ENCODE measurements around the gene ZNF780B. TPM values are rescaled to one million over a fixed set of nuclear protein-coding genes. Genes with fewer than 3 reads are reported as not detected.

The ZNF780B gene
- total RNA-seq, 8 experiments from 2014 or later: 12.0 to 47.1 (median 22.2) TPM

DNA sequence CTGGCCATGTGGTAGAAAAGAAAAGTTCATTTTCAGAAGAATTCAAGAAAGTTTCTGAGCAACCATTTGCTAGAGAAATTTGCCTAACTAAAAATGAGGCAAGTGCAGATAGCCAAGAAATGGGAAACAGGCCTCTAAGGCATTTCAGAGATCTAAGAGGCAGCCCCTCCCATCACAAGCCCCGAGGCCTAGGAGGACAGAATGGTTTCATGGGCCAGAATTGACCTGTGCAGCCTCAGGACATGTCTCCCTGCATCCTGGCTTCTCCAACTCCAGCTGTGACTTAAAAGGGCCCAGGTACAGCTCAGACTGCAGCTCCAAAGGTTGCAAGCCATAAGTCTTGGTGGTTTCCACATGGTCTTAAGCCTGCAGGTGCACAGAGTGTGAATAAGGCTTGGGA is 62.4 kb downstream of the ZNF780B start:
- in situ Hi-C loops (cut with MboI; ENCODE audit: low pct_unique_long_range_greater_than_20kb in 2 of 9, low sequenced_read_pairs in 9 of 9, unreplicated experiment in 9 of 9): no loop called here
- Histone ChIP-seq H3K4me1 (replicated peaks in 1 of 2) (peaks cover 5 to 12% of the 10 kb centered on the region in 2 donors), H3K4me3 (no peak overlapping the region), H3K27ac (no peak overlapping the region)
- 40 to 100% (median 100%) methylated on average over 1 of the region's 1 CpG; no CpG with 5 or more reads in 5 of the 10 experiments for WGBS, 10 experiments
- no peak for ATAC-seq (replicated peaks in 6 of 8)

DNA sequence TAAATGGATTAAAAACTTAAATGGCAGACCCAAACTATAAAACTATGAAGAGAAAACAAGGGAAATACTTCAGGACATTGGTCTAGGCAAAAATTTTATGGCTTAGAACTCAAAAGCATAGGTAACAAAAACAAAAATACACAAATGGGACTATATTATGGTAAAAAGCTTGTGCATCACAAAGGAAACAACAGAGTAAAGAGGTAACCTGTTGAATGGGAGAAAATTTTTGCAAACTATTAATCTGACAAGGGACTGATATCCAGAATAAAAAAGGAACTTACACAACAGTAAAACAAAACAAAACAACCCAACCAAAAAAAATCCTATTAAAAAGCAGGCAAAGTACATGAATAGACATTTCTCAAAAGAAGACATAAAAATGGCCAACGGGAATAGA is 68.4 kb downstream of the ZNF780B start:
- 44 to 100% (median 100%) methylated on average over 1 of the region's 1 CpG; no CpG with 5 or more reads in 1 of the 10 experiments for WGBS, 10 experiments
- Histone ChIP-seq H3K27ac (no peak overlapping the region), H3K4me1 (replicated peaks in 1 of 2) (no peaks in the 10 kb centered on the region), H3K4me3 (no peak overlapping the region)
- in situ Hi-C loops (cut with MboI; ENCODE audit: low pct_unique_long_range_greater_than_20kb in 2 of 9, low sequenced_read_pairs in 9 of 9, unreplicated experiment in 9 of 9): no loop called here
- no peak for ATAC-seq (replicated peaks in 6 of 8)

DNA sequence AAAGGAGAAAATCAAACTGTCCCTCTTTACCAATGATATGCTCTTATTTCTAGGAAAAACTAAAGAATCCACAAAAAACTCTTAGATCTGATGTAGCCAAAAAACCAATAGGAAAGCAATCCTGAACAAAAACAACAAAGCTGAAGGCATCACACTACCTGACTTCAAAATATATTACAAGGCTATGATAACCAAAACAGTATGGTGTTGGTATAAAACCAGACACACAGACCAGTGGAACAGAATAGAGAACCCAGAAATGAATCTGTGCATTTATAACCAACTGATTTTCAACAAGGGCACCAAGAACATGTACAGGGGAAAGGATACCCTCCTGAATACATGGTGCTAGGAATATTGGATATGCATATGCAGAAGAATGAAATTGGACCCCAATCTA is 68.9 kb downstream of the ZNF780B start:
- no peaks in the 10 kb centered on the region for H3K4me1 ChIP-seq (replicated peaks in 1 of 2)
- no peak for ATAC-seq (replicated peaks in 6 of 8)
- H3K4me3 ChIP-seq: no peak overlapping the region
- in situ Hi-C loops (cut with MboI; ENCODE audit: low pct_unique_long_range_greater_than_20kb in 2 of 9, low sequenced_read_pairs in 9 of 9, unreplicated experiment in 9 of 9): no loop called here
- no peak overlapping the region for H3K27ac ChIP-seq

DNA sequence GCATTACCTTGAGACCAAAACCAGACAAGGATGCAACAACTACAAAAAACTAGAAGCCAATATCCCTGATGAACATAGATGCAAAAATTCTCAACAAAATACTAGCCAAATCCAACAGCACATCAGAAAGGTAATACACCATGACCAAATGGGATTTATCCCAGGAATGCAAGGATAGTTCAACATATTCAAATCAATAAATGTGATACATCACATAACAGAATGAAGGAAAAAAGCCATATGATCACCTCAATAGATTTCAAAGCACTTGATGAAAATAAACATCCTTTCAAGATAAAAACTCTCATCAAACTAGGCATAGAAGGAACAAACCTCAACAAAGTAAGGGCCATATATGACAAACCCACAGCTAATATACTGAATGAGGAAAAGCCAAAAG is 69.4 kb downstream of the ZNF780B start:
- Histone ChIP-seq H3K4me3 (no peak overlapping the region), H3K4me1 (replicated peaks in 1 of 2) (no peaks in the 10 kb centered on the region), H3K27ac (no peak overlapping the region)
- in situ Hi-C loops (cut with MboI; ENCODE audit: low pct_unique_long_range_greater_than_20kb in 2 of 9, low sequenced_read_pairs in 9 of 9, unreplicated experiment in 9 of 9): no loop called here
- no peak for ATAC-seq (replicated peaks in 6 of 8)

DNA sequence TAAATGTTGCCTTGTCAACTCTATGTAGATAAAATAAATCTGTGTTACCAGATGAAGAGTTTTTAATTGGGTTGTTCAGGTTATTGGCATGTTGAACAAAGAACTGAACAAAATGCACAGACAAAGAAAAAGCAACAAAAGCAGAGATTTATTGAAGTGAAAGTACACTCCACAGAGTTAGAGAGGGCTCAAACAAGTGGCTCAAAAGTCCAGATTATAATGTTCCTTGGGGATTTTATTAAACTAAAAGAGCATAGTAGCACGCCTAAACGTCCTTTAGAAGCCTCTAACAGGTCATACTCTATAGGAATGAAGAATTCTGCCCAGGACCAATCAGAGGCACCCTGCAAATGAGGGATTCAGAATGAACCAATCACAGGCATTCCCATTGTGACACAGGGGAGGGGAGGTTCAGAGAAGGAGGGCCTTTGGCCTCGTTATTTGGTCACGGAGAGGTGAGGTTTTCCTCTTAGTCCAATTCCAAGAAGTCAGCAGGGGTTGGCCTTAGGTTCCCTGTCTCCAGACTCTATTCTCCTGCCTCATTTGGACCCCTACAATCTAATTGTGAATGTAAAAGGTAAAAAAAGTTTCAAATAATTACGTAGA is 72.2 kb downstream of the ZNF780B start:
- WGBS, 10 experiments: 89 to 100% (median 94%) methylated on average over 2 to 5 of the region's 5 CpGs; no CpG with 5 or more reads in 1 of the 10 experiments
- H3K27ac ChIP-seq: no peak overlapping the region
- no peaks in the 10 kb centered on the region for H3K4me1 ChIP-seq (replicated peaks in 1 of 2)
- ATAC-seq (replicated peaks in 6 of 8): no peak
- no peak overlapping the region for H3K4me3 ChIP-seq
- in situ Hi-C loops (cut with MboI; ENCODE audit: low pct_unique_long_range_greater_than_20kb in 2 of 9, low sequenced_read_pairs in 9 of 9, unreplicated experiment in 9 of 9): no loop called here

DNA sequence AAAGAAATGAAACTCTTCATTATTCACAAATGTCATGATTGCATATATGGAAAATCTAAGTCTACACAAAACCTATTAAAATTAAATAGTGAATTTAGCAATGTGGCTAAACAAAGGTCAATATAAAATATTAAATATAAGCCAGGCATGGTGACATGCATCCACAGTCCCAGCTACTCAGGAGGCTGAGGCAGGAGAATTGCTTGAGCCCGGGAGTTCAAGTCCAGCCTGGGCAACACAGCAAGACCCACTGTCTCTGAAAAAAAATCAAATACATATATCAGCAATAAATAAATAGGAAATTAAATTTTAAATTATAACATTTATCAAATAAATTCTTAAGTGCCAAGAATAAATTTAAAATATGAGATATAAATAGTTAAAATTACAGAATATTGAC is 73.1 kb downstream of the ZNF780B start:
- ATAC-seq (replicated peaks in 6 of 8): no peak
- H3K27ac ChIP-seq: no peak overlapping the region
- 78 to 100% (median 100%) methylated on average over 1 of the region's 1 CpG; no CpG with 5 or more reads in 1 of the 10 experiments for WGBS, 10 experiments
- H3K4me1 ChIP-seq (replicated peaks in 1 of 2): no peaks in the 10 kb centered on the region
- H3K4me3 ChIP-seq: no peak overlapping the region
- in situ Hi-C loops (cut with MboI; ENCODE audit: low pct_unique_long_range_greater_than_20kb in 2 of 9, low sequenced_read_pairs in 9 of 9, unreplicated experiment in 9 of 9): no loop called here

Other genes with a start within 250 kb of the ZNF780B start
- gene DYRK1B, start 222.1 kb downstream of the ZNF780B start, total RNA-seq: 10 to 100 TPM in 7 of 8 experiments, 1 to 10 TPM in 1; 8.9 to 27.3 (median 13.6) TPM
- gene FBL, start 209.9 kb downstream of the ZNF780B start, total RNA-seq: 100 to 1,000 TPM in 4 of 8 experiments, 10 to 100 TPM in 4; 67.4 to 311 (median 110) TPM
- gene FCGBP, start 121.6 kb downstream of the ZNF780B start, total RNA-seq: 1 to 10 TPM in 3 of 8 experiments, under 1 TPM in 5; 0.22 to 1.4 (median 0.56) TPM
- gene PSMC4, start 85.1 kb downstream of the ZNF780B start, total RNA-seq: 100 to 1,000 TPM in 6 of 8 experiments, 10 to 100 TPM in 2; 86.5 to 155 (median 127) TPM
- gene ZNF546, start 59.2 kb downstream of the ZNF780B start, total RNA-seq: 1 to 10 TPM; 3.7 to 7.9 (median 5.5) TPM
- 10 to 100 TPM; 13.8 to 23.8 (median 15.8) TPM for gene ZNF780A, start 34.7 kb upstream of the ZNF780B start, total RNA-seq
- gene MAP3K10, start 135.2 kb upstream of the ZNF780B start, total RNA-seq: 10 to 100 TPM in 6 of 8 experiments, 1 to 10 TPM in 2; 4.4 to 22.2 (median 15.9) TPM
- 10 to 100 TPM in 5 of 8 experiments, 1 to 10 TPM in 1, under 1 TPM in 2; 0.45 to 25.6 (median 13.5) TPM for gene TTC9B, start 162.2 kb upstream of the ZNF780B start, total RNA-seq
- gene CCNP, start 170.5 kb upstream of the ZNF780B start, total RNA-seq: under 1 TPM in 6 of 8 experiments, not detected in 2; 0.16 to 0.81 (median 0.30) TPM
- 100 to 1,000 TPM in 2 of 8 experiments, 10 to 100 TPM in 6; 21.0 to 141 (median 44.0) TPM for gene AKT2, start 229.1 kb upstream of the ZNF780B start, total RNA-seq